ENCODE data around the gene EBF3.

DNA sequence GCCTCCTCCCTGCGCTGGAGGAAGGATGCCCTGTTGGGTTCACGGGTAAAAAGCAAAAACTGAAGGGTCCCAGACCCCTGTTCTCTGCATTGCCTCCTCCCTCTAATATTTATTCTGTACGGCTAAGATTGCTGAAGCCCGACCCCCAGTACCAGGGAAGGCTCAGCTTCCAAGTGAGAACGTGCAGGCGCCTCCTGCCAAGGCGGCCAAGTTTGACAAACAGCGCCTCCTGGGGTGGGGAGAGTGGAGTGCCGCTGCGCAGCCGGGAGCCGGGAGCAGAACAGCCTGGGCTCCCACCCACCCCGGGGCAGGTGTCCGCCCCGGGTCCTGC, 4.7 kb upstream of the EBF3 start:
- TF ChIP-seq POLR2AphosphoS5 (IDR thresholded peaks at IDR 0.05; ENCODE audit: low read depth, low read length) (no peak), POLR2A (IDR thresholded peaks at IDR 0.05; ENCODE audit: low read depth, low read length) (no peak)

Data from GM12892 (cell line).